GM12872 (cell line): ENCODE data around the gene CPEB3.

Experiments
- TF ChIP-seq, protein P1 (sequence below): IDR thresholded peaks from 3 replicates; pipeline ENCODE4 v1.5.1; 2011; ENCODE audit warnings: low read depth, mild to moderate bottlenecking, low read length, moderate library complexity; ENCODE audit not compliant: insufficient read depth

The CPEB3 gene

DNA sequence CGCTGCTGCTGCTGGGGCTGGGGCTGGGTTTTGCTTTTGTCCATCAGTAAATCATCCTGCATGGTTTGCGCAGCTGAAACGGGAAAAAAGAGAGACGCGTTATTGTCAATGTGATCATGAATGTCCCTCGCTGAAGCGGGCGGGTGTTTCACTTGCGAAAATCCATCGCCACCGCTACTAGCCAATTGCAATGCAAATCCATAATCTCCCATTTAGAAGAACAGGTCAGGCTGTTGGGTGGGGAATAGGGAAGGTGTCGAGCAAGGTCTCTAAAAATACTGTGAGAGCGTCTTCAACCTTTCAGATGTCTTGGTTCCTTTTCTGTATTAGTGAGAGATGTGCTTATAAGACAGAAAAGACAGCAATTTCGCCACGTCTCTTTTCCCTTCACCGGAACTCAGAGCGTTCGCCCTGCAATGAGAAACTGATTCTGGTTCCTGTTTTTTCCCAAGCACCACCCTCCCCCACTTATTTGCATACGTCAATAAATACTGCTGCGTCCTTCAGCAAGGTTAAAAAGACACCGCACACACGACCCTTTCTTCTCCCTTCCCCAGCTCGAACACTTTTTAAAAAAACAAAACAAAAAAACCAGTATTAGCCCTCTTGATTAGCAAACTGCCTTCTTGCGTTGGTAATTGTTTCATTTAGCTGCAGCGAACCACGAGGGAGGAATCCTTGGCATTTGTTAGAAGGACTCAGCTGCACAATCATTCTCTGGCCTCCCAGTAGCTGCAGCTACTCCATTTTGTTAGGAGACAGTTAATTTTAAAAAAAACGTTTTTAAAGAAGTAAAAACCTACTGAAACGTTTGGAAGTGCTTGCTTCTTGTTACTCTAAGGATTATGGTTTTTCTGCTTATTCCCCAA lies 50.4 kb downstream of the CPEB3 start:
- TF ChIP-seq, protein P1, sequence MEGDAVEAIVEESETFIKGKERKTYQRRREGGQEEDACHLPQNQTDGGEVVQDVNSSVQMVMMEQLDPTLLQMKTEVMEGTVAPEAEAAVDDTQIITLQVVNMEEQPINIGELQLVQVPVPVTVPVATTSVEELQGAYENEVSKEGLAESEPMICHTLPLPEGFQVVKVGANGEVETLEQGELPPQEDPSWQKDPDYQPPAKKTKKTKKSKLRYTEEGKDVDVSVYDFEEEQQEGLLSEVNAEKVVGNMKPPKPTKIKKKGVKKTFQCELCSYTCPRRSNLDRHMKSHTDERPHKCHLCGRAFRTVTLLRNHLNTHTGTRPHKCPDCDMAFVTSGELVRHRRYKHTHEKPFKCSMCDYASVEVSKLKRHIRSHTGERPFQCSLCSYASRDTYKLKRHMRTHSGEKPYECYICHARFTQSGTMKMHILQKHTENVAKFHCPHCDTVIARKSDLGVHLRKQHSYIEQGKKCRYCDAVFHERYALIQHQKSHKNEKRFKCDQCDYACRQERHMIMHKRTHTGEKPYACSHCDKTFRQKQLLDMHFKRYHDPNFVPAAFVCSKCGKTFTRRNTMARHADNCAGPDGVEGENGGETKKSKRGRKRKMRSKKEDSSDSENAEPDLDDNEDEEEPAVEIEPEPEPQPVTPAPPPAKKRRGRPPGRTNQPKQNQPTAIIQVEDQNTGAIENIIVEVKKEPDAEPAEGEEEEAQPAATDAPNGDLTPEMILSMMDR: no peak

DNA sequence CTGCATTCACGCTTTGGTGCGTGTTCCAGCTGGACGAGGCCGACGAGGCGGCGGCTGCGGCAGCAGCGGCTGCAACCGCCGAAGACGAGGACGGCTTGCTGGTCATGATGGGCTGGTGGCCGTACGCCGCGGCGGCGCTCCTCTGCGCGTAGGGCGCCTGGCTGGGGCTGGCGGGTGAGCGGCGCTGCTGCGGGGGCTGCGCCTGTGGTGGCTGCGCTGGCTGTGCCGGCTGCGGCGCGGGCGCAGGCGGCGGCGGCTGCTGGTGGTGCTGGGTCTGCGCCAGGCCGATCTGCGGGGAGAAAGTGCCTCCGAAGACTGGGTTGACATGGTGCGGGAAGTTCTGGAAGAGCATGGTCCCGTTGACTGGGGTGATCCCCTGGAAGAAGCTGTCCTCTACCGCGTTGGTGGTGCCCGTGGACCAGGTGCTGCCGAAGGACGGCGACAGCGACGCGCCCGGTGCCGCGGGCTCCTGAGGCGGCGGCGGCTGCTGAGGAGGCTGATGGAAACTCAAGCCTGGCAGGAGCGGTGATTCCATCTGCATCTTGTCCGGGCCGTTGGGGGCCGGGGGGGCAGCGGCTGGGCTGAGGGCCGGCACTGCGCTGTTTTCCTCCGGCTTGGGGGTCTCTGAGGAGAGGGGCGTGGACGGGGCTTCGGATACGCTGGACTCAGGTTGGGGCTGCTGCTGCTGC lies 51.1 kb downstream of the CPEB3 start:
- TF ChIP-seq, protein P1: no peak

DNA sequence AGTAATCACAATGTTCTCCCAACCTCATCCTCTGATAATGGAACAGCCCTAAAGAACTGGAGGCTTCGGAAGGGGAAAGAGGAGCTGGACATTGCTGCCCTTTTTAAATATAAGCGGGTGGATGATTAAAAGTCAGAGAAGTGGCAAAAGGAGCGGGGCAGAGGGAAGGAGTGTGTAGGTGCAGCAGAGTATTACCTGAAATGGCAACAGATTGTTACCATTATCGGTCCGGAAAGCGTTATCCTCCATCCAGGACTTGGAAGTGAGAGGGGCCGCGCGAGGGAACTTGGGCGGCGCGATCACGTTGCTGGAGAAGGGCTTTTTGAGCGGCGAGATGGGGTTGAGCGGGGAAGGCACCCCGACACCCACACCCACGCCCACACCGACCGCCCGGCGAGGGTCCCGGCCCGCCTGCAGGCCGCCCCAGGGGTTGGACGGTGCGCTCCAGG lies 51.7 kb downstream of the CPEB3 start:
- TF ChIP-seq, protein P1: no peak

DNA sequence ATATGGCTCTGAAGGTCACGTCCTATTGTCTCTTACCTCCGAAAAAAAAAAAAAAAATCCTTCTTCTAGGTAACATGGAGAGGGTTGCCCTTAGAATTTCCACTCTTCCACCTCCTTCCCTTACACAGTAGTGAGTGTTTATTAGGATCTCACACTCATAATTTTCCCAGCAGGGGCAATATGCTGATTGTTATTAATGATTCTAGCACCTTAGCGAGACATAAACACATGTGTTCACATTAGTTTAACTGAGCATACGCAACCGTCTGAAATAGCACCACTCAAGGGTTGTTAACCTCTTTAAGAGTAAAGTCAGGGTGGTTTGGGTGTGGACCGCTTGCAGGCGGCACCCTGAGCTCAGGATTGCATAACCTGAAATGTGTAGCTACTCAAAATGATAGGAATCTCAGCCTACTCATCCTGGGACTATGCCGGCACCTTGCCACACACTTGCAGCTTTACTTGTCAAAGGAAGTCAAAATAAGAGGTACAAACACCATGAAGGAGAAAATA lies 52.2 kb downstream of the CPEB3 start:
- TF ChIP-seq, protein P1: no peak

DNA sequence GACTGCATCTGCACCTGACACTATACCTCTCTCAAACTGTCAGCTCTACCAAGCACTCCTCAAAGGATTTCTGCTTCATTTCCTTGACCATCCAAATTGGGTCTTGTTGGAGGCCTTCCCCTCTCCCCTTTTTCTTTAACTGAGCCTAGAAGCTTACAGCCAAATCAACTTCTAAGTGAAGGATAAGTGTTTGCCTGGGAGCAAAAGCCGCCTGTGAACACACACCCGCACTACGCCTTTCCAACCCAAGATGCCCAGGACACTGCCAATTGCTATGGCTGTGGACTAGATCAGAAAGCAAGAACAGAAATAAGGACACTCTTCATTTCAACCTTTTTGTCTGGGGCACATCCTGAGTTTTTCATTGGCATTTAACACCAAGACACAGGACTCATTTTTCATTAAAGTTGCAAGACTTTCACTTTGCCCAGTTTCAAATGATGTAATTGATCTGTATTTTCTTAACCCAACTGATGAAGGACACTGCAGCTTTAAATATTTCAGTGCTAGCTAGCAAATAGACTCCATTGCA lies 52.8 kb downstream of the CPEB3 start:
- TF ChIP-seq, protein P1: no peak

DNA sequence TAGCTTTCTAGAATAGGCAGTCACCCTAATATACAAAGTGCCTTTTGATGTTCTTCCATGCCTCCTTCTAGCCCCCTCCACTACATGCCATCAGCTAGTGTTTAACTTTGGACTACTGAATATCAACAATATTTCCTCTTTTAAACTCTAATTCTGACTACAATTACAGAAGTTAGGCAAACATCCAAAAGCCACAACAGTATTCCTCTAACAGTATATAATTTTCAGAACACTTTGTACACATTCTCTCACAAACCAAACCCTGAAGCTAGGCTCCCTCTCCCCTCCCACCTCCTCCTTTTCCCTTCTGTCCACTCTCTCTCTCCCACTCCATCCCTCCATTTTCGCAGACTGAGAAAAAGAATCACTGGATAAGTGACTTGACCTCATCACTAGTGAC lies 59.7 kb downstream of the CPEB3 start:
- TF ChIP-seq, protein P1: no peak

DNA sequence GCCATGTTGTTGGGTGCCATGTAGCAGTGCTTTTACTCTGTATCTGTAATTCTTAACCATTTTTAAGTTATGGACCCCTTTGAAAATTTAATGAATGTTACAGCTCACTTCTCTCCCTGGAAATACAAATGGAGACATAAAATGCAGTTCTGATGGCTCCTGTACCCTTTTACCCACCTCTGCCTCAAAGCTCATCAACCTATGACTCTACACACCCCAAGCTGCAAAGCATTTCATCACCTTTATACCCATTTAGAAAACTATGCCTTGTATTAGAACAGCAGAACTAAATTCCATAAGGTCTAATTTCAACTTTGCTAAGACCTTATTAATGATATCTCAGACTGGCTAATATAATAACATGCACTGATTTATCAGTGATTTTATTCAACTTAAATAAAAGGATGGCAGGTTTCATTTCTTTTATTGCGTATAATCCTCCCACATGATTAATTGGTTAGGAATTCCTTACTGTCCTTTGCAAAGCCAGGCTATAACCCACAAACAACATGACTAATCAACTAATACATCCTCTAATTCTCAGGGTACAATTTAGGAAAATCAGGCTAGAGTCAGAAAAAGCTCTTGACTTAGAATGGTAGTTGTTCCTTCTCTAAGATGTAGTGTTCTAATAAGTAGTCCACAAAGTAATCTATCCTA lies 68.1 kb downstream of the CPEB3 start:
- TF ChIP-seq, protein P1: no peak
